Caco-2 (cell line): ENCODE measurements around the gene EBF3. TPM values are rescaled to one million over a fixed set of nuclear protein-coding genes. Genes with fewer than 3 reads are reported as not detected.

ENCODE experiments used
- BruUV-seq: library from RNA; stranded (reverse); fragments of 400-500 nt; replicated peaks from 2 replicates; lab custom pipeline; 2021; lab: Mats Ljungman, UMichigan
- CTCF ChIA-PET: fragments of 300-600 bp; sonication (Branson Sonifier 250); formaldehyde crosslinking; loops from one replicate; lab custom pipeline; 2022; ENCODE audit warnings: antibody characterized with exemption; lab: Charles Lee
- POLR2A ChIA-PET: fragments of 300-600 bp; sonication (Branson Sonifier 250); formaldehyde crosslinking; loops from one replicate; lab custom pipeline; 2022; ENCODE audit warnings: antibody characterized with exemption; lab: Charles Lee
- DNase-seq, 2 experiments: peaks; one replicate each; pipeline versions ENCODE4 v3.0.0 to v3.0.0-alpha.2; 2020 to 2022
- H3K27me3 ChIP-seq: replicated peaks from 2 replicates; pipeline ENCODE4 v1.6.0; 2011; ENCODE audit warnings: low read length; ENCODE audit not compliant: control insufficient read depth, insufficient read depth
- H3K36me3 ChIP-seq: 2 replicates; pipeline ENCODE4 v1.5.1; 2011; ENCODE audit warnings: low read length; ENCODE audit not compliant: control insufficient read depth, insufficient read depth
- H3K4me1 ChIP-seq: fragments of 250-450 bp; sonication (Bioruptor Pico); 2 replicates; pipeline ENCODE4 v1.5.1; 2020; ENCODE audit warnings: mild to moderate bottlenecking
- H3K4me3 ChIP-seq: 2 replicates; pipeline ENCODE4 v1.5.1; 2011; ENCODE audit warnings: low read depth, mild to moderate bottlenecking, control low read depth, low read length
- H3K9me3 ChIP-seq: fragments of 250-450 bp; sonication (Bioruptor Pico); 2 replicates; pipeline ENCODE4 v1.5.1; 2020; ENCODE audit warnings: mild to moderate bottlenecking, moderate library complexity
- H3K27ac Mint-ChIP-seq: one replicate; pipeline ENCODE4 v1.8.0; 2022; ENCODE audit warnings: mixed read lengths; ENCODE audit not compliant: unreplicated experiment
- H3K27me3 Mint-ChIP-seq: one replicate; pipeline ENCODE4 v1.8.0; 2022; ENCODE audit warnings: mixed read lengths; ENCODE audit not compliant: insufficient read depth, unreplicated experiment
- H3K36me3 Mint-ChIP-seq: one replicate; pipeline ENCODE4 v1.8.0; 2022; ENCODE audit warnings: mild to moderate bottlenecking, mixed read lengths; ENCODE audit not compliant: insufficient read depth, unreplicated experiment
- H3K4me1 Mint-ChIP-seq: one replicate; pipeline ENCODE4 v1.8.0; 2022; ENCODE audit warnings: low read depth, mixed read lengths; ENCODE audit not compliant: unreplicated experiment
- H3K4me3 Mint-ChIP-seq: one replicate; pipeline ENCODE4 v1.8.0; 2022; ENCODE audit warnings: mild to moderate bottlenecking, moderate library complexity, mixed read lengths; ENCODE audit not compliant: unreplicated experiment
- H3K9me3 Mint-ChIP-seq: one replicate; pipeline ENCODE4 v1.8.0; 2022; ENCODE audit warnings: mixed read lengths; ENCODE audit not compliant: unreplicated experiment
- intact Hi-C: fragments of 100-400 bp; cut with micrococcal nuclease; formaldehyde crosslinking; loops from one replicate; pipeline ENCODE4 v1.10.0; 2022; ENCODE audit not compliant: unreplicated experiment
- total RNA-seq: library from RNA; stranded (reverse); gene quantifications from 2 replicates; pipeline ENCODE4 v1.2.3, GENCODE V29; 2022
- TF ChIP-seq, protein P1 (sequence below), 2 experiments: fragments of 200-600 bp in 1 of 2; IDR thresholded peaks; 1 replicate in 1 of 2; 2 replicates in 1 of 2; pipeline versions ENCODE4 v1.5.1 to v1.8.0; 2011 to 2022; ENCODE audit warnings: antibody characterized with exemption in 1 of 2, control low read depth in 1 of 2, inconsistent platforms in 1 of 2, low read depth in 1 of 2, low read length in 1 of 2, mild to moderate bottlenecking in 1 of 2, moderate library complexity in 1 of 2; ENCODE audit not compliant: insufficient read depth in 1 of 2, severe bottlenecking in 1 of 2, unreplicated experiment in 1 of 2

The EBF3 gene
- total RNA-seq, 1 experiment from 2014 or later, result 0.79 TPM

GRCh38 chr10:129868449-129869035 lies 95.5 kb downstream of the EBF3 start:
- TF ChIP-seq, protein P1, sequence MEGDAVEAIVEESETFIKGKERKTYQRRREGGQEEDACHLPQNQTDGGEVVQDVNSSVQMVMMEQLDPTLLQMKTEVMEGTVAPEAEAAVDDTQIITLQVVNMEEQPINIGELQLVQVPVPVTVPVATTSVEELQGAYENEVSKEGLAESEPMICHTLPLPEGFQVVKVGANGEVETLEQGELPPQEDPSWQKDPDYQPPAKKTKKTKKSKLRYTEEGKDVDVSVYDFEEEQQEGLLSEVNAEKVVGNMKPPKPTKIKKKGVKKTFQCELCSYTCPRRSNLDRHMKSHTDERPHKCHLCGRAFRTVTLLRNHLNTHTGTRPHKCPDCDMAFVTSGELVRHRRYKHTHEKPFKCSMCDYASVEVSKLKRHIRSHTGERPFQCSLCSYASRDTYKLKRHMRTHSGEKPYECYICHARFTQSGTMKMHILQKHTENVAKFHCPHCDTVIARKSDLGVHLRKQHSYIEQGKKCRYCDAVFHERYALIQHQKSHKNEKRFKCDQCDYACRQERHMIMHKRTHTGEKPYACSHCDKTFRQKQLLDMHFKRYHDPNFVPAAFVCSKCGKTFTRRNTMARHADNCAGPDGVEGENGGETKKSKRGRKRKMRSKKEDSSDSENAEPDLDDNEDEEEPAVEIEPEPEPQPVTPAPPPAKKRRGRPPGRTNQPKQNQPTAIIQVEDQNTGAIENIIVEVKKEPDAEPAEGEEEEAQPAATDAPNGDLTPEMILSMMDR (IDR thresholded peaks at IDR 0.05; ENCODE audit: insufficient read depth in 1 of 2, low read depth in 1 of 2, low read length in 1 of 2, severe bottlenecking in 1 of 2, unreplicated experiment in 1 of 2), result no peak
- Histone ChIP-seq H3K4me3 (no peak overlapping the region), H3K4me1 (peaks cover 14% of the 10 kb centered on the region), H3K27me3 (no peaks in the 10 kb centered on the region), H3K36me3 (no peaks in the 10 kb centered on the region), H3K9me3 (no peaks in the 10 kb centered on the region)
- no TSS peak for BruUV-seq
- CTCF ChIA-PET, result no interaction called here
- Mint-ChIP-seq H3K36me3 (no peaks in the 10 kb centered on the region), H3K4me3 (no peak overlapping the region), H3K4me1 (no peaks in the 10 kb centered on the region), H3K27ac (no peak overlapping the region), H3K27me3 (no peaks in the 10 kb centered on the region), H3K9me3 (no peaks in the 10 kb centered on the region)
- DNase-seq, result no peak
- intact Hi-C loops, result no loop called here
- POLR2A ChIA-PET, result no interaction called here

GRCh38 chr10:129867631-129868179 lies 96.4 kb downstream of the EBF3 start:
- Mint-ChIP-seq H3K4me3 (no peak overlapping the region), H3K36me3 (no peaks in the 10 kb centered on the region), H3K27ac (no peak overlapping the region), H3K9me3 (no peaks in the 10 kb centered on the region), H3K4me1 (no peaks in the 10 kb centered on the region), H3K27me3 (no peaks in the 10 kb centered on the region)
- no peaks in the 10 kb centered on the region for H3K9me3 ChIP-seq
- POLR2A ChIA-PET, result no interaction called here
- no peaks in the 10 kb centered on the region for H3K36me3 ChIP-seq
- intact Hi-C loops, result no loop called here
- BruUV-seq, result no TSS peak
- TF ChIP-seq, protein P1 (IDR thresholded peaks at IDR 0.05; ENCODE audit: insufficient read depth in 1 of 2, low read depth in 1 of 2, low read length in 1 of 2, severe bottlenecking in 1 of 2, unreplicated experiment in 1 of 2), result no peak
- no peak overlapping the region for H3K4me3 ChIP-seq
- DNase-seq, result no peak
- H3K4me1 ChIP-seq, result peaks cover 14% of the 10 kb centered on the region
- H3K27me3 ChIP-seq, result no peaks in the 10 kb centered on the region
- CTCF ChIA-PET, result no interaction called here

DNA sequence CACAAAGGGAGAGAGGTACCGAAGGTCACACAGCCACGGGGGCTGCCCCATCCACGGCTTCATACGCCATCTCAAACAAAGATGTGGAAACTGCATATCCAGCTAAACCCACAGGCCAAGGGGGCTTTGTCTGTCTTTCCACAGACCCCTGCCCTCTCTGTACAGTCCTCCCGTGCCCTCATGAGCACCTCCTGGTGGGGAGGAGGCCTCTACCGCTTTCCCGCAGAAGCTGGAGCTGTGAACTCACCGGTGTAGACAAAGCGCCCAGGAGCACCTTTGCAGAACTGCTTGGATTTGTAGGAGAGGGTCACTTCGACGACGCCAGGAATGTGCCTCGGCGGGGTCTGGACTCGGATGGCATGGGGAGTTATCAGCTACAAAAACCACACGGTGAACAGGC lies 97.2 kb downstream of the EBF3 start:
- Histone ChIP-seq H3K4me3 (no peak overlapping the region), H3K9me3 (no peaks in the 10 kb centered on the region), H3K4me1 (peaks cover 14% of the 10 kb centered on the region), H3K36me3 (no peaks in the 10 kb centered on the region), H3K27me3 (no peaks in the 10 kb centered on the region)
- DNase-seq, result no peak
- CTCF ChIA-PET, result no interaction called here
- no TSS peak for BruUV-seq
- no peaks in the 10 kb centered on the region for H3K36me3 Mint-ChIP-seq
- H3K4me3 Mint-ChIP-seq, result no peak overlapping the region
- intact Hi-C loops, result no loop called here
- H3K9me3 Mint-ChIP-seq, result no peaks in the 10 kb centered on the region
- H3K27ac Mint-ChIP-seq, result no peak overlapping the region
- H3K27me3 Mint-ChIP-seq, result no peaks in the 10 kb centered on the region
- TF ChIP-seq, protein P1 (IDR thresholded peaks at IDR 0.05; ENCODE audit: insufficient read depth in 1 of 2, low read depth in 1 of 2, low read length in 1 of 2, severe bottlenecking in 1 of 2, unreplicated experiment in 1 of 2), result no peak
- POLR2A ChIA-PET, result no interaction called here
- no peaks in the 10 kb centered on the region for H3K4me1 Mint-ChIP-seq
